A204.1 (cell line): ENCODE results near the gene JUN.

ENCODE experiments used
- FAIRE-seq: peaks from 2 replicates; lab custom pipeline; 2012; peaks lifted over from hg19 to GRCh38; lab: Jason Lieb, UNC

Gene JUN

DNA sequence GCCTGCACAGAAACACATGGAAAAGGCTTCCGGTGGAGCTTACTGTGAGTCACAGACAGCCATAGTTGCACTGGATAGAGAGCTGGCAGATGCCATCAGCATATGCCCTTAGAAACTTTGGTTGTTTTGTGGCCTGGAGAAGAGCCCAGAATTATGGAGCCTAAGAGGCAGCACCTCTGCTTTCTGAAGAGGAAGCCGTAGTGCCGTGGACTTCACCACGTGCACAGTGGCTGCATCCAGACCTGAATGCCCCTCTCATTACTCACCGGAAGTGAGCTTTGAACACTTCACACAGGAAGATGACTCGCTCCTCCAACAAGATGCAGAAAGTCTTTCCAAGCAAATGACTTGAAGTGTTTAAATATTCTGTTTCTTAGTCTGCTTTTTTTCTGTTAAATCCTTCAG is 28.4 kb downstream of the JUN start:
- FAIRE-seq = no peak

DNA sequence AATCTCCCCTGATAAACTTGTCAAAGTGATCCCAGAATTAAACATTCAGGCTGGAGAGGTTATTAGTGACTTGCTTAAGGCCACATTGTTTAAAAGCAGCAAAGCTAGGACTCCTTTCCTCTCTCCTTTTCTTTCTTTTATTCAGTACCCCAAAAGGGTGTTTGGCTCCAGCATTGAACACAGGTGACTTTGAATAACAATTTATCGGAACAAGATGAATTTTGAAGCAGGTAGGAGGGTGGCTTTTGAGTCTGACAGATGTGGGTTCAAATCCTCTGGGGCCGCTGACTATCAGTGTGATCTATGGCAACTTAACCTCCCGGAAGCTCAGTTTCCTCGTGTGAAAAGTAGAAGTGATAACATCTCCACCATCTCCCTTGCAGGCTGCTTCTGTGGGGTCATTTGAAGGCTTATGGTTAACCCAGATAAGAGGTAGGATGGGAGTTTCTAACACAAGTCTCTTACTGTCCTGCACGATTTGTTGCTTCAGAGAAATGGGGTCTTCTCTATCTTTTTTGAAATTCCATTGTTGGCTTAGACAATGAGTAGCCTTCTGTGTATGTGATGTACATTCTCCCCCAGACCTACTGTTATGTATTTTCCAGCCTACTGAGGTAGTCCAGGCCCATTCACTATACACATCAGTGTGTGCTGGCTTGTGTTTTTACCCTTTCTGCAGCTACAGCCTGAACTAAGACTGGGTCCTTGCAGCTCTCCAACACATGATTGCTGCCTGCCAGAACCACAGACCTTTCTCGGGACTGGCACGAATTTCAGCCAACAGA is 29.0 kb downstream of the JUN start:
- no peak for FAIRE-seq

DNA sequence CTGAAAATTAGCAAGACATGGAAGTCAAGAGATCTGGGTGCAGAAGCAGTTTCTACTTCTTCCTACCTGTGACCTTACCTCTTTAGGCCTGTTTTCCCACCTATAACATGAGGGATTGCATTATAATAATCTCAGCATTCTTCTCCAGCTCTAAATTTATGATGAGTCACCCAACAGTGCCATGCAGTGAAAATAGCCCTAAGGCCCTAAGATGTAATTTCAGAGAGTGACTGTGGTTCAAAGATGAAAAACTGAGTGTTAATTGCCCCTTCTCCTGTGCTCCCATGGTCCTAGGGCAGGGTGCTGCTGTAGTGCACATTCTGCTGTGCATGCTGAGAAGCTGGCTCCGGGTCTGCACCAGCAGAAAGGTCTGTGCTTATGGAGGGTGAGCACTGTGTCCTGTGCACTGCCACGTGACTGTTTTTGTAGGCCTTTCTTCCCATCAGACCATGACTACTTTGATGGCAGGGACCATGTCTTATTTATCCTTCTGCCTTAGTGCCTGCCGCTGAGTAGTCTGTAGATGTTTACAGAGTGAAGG is 29.7 kb downstream of the JUN start:
- FAIRE-seq = no peak

DNA sequence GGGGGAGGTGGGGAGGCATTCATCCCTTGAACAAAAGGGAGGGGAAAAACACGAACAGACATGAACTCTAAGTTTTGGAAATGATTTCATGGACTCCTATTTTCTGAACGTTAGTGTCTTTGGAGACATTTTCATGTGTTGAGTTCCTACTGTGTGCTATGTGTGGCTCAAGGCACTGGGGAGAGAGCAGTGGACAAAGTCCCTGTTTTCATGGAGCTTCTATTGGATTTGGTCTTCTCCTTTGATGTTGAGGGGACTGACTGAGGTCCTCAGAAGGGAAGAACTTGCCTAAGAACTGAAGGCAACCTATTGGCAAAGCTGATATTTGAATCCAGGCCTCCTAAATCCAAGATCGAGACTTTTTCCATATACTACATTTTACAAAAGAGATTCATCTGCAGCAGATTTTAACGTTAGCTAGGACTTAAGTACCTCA is 30.4 kb downstream of the JUN start:
- FAIRE-seq = no peak

DNA sequence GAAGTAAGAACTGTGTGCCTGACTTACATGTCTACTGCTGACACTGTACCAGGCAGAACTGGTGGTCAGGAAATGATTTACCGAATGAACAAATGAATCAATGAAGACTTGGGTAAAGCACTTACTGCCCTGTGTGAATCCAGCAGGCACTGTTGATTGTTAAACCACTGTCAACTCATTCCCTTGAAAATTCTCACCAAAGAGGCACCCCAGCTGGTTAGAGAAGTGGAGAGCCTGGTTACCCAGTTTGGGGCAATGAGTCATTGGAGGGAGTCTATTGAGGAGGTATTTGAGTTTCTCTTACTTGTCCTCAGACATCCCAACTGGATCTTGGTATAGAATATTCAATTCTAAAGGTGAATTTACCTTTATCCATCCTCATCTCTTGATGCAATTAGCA is 34.2 kb downstream of the JUN start:
- FAIRE-seq = no peak

DNA sequence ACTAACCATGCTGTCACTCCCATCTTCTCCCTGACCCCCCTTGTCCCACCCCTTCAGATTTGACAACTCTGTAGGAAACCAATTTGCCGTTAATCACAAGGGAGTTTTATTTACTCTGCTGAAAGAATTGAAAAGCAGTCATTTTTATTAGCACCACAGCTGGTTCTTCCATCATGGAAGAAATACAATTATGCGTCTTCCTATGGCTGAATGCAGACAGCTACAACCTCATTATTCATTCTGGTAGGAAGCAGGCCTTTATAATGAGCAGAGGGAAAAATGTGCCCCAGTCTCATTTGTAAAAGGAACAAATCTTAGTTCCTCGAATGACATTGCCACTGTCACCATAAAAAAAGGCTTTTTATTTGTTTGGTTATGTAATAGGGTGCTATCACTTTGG is 35.2 kb downstream of the JUN start:
- FAIRE-seq = no peak

DNA sequence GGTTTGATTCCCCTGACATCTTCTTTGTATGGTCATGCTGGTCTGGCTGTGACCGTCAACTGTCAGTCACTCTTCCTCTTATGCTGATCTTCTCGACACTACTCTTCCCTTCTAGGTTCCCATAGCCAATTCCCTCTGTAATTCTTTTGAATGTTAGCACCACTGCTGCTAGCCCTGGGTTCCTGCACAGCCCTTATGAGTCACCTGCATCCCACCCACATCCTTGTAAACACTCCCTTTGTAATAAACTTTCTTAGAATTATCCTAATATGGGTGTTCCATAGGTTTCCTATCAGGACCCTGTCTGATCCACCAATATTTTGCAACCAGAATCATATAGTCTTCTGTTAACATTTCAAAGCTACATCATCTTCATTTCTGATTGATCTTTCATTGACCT is 37.1 kb downstream of the JUN start:
- FAIRE-seq = no peak

DNA sequence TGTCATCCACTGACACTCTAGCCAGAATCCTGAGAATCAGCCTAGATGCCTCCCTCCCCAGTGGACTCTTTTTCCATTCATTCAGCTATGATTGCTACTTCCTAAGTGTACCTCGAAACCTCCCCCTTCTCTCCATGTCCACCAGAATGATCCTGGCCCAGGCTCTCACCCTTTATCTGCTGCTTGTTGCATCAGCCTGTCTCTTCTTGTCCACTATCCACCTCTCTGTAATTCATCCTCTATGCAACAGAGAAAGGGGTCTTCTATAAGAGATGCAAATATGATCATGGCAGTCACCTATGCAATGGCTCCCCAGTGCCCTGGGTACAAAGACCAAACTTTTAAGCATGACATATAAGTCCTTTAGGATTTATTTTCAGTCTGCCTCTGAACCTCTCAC is 37.7 kb downstream of the JUN start:
- no peak for FAIRE-seq

DNA sequence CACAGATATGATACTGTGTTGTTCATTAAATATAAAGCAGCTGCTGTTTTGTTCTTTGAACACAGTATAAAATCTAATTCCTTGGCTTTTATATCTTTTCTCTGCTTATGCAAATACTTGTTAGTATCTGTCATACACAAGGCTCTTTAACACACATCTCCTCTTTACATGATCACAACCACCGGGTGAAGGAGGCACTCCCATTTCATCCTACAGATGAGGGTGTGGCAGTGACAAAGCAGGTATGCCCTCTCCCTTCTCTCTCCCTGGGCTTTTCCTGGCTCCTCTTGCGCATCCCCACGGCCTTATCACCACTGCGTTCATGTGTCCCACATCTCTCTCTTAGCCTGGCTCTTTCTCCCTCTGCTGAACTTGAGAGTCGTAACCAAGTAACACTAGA is 38.2 kb downstream of the JUN start:
- FAIRE-seq = no peak

DNA sequence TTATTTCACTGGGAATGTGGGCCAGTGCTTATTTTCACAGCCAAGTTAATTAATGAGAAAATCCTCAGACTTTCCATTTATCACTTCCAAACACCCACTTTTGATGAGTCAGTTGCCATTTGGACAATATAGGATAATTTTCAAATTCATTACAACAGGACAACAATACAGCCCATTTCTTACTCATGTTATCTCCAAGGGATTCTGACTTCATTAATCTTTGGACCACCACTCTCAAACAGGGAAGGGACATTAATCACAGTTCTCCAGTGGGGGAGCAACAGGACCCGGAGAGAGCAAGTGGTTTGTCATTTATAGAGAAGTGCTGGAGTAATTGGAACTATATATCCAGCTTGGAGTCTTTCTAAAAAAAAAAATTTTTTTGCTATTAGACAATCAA is 38.7 kb downstream of the JUN start:
- FAIRE-seq = no peak

DNA sequence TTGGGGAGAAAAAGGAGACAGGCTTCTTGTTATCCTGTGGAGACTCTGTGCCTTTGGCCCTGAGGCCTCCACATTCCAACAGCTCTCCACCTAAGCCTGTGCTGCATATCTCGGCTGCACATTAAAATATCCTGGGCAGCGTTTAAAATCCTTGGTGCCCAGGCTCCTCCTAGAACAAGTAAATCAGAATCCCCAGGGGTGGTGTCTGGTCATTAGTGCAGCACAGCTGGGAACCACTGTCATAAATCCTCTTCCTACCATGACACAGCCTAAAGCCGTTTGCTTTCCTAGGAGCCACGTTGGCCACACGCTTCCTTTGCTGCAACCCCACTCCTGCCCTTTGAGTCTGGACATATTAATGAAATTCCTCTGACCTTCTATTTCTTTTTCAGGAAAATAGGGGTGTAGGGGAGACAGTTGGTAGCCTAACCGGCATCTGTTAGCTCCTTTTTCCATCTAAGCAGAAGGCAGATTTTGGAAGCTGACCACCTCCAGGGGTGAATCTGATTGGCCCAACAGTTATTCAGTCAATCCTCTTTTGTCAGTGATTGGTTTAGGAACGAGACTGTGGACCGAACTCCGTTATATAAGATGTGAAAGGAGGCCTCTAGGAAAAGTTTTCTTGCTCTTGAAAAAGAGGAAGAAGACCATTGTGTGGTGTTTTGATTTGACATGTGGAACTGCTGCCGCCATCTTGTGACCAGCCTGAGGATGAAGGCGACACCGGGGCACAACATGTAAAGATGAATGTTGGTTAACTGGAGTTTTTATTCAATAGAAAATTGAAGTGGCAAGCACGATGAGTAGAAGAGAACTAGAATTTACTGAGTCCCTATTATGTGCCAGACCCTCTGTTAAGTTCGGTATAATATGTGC is 41.9 kb downstream of the JUN start:
- FAIRE-seq = no peak

DNA sequence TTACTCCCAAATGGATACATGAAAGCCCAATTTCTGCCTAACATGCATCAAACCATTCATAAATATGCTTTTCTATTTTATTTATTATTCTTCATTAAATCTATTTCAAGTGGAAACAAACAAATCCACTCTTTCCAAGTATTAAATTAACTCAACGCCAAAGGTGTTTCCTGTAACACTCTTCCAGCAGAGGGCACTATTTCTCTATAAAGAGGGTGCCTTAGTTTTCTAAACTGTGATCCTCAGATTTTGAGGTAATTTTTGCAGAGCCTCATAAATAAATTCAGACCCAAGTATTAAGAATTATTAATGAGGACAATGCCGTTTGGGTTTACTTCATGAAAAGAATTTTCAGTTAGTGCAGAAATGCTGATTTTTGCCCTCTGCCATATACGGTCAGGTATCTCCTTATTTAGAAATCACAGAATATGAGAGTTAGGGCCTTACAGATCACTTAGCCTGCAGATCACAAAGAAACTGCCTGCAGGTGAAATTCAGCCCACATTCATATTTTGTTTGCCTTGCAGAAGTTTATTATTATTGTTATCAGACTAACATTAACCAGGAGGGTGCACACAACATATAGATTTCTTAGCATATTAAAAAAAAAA is 43.9 kb downstream of the JUN start:
- FAIRE-seq = peak; percentile 98

DNA sequence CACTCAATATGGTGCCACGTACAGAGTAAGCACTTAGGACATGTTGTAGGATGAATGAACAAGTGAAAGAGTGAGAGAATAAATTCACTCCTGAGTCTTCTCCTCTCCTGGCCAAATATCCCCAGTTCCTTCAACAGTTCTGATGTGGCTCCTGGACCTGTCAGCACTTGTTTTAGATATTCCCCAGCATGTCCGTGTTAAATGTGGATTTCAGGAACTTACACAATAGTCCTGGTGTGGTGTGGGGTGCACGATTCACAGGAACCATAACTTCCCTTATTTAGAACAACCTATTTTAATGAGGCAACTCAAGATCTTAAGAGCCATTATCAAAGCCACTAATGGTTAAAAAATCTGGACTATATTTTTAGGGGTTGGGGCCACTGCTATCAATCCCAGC is 45.0 kb downstream of the JUN start:
- no peak for FAIRE-seq

DNA sequence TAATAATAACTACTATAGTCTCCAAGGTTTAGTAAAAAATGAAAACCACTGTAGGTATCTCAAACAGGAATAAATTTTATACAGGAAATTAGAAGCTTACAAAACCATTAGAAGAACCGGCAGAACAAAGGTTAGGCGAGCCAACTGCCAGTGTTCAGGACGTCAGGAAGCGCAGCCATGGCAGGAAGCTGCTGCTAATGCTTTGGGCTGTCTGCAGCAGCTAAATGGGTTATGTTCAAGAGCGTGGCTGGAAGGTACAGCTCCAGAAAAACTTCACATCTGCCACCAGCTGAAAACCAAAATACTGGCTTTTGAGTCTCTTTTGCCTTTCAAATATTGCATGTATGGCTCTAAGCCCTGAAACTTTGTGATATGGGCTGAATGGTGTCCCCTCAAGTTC is 48.3 kb downstream of the JUN start:
- no peak for FAIRE-seq

DNA sequence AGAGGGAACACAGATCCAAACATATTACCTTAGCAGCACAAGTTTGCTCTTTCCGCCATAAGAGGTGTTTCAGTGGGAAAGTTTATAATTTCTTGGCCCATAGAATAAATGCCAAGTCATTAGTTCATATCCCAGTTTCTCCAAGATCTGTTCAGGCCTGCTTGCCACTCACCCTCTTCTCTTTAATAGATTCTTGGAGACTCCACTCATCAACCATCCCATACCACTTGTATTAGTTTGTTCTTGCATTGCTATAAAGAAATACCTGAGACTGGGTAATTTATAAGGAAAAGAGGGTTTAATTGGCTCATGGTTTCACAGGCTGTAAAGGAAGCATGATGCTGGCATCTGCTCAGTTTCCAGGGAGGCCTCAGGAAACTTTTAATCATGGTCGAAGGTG is 49.2 kb downstream of the JUN start:
- no peak for FAIRE-seq

DNA sequence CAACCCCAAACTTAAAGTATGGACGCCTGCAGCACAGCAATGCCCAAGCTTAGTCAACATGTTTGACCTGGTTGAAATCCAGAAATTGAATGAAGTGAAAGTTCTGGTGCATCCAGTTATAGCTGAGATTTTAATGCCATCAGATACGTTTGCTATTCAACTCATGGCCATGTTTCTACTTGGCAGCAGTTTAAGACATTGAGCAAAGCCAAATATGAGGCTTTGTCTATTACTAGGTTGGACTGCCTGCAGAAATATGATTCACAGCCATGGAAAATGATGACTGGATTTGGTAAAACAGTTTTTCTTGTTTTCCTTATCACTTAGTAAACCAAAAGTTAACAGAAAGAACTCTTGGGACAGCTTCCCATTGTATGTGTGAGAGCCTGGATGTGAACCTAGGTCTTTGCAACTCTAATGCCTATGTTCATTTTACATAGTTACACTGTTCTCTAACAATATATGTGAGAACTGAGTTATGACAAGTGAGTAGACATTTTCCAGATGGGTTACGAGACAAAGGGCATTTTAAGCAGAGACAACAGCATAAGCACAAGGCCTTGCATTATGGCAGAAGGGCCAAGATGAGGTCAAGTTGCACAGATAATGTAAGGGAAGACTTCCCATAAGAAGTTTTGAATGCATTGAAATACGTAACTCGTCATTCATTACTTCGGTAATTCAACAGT is 51.6 kb downstream of the JUN start:
- FAIRE-seq = no peak
